Neural progenitor cell (in vitro differentiated cells): ENCODE measurements around the gene RNF121. TPM values are rescaled to one million over a fixed set of nuclear protein-coding genes. Genes with fewer than 3 reads are reported as not detected.

Experiments
- DNase-seq: peaks from one replicate; pipeline ENCODE4 v3.0.0-alpha.2; 2016; ENCODE audit warnings: low spot score
- H2AFZ ChIP-seq: fragments of 200-600 bp; sonication (generic); replicated peaks from 2 replicates; pipeline ENCODE4 v1.6.1; 2016; ENCODE audit warnings: antibody characterized with exemption
- H3F3A ChIP-seq: fragments of 200-600 bp; sonication (generic); 2 replicates; pipeline ENCODE4 v1.6.1; 2016; ENCODE audit warnings: antibody characterized with exemption, low read depth
- H3K27ac ChIP-seq: fragments of 200-600 bp; sonication (generic); 2 replicates; pipeline ENCODE4 v1.5.1; 2016; ENCODE audit warnings: mild to moderate bottlenecking
- H3K27me3 ChIP-seq: fragments of 200-600 bp; sonication (generic); 2 replicates; pipeline ENCODE4 v1.6.1; 2016; ENCODE audit warnings: mild to moderate bottlenecking, moderate library complexity
- H3K36me3 ChIP-seq: fragments of 200-600 bp; sonication (generic); 2 replicates; pipeline ENCODE4 v1.5.1; 2016
- H3K4me1 ChIP-seq: fragments of 200-600 bp; sonication (generic); 2 replicates; pipeline ENCODE4 v1.6.1; 2016; ENCODE audit warnings: mixed run types
- H3K4me2 ChIP-seq: fragments of 200-600 bp; sonication (generic); 2 replicates; pipeline ENCODE4 v1.6.1; 2016
- H3K4me3 ChIP-seq: fragments of 200-600 bp; sonication (generic); 2 replicates; pipeline ENCODE4 v1.5.1; 2016
- H3K79me2 ChIP-seq: fragments of 200-600 bp; sonication (generic); 2 replicates; pipeline ENCODE4 v1.6.1; 2016; ENCODE audit warnings: low read depth
- H3K9ac ChIP-seq: fragments of 200-600 bp; sonication (generic); 2 replicates; pipeline ENCODE4 v1.6.1; 2016
- H3K9me3 ChIP-seq: fragments of 200-600 bp; sonication (generic); 2 replicates; pipeline ENCODE4 v1.5.1; 2016; ENCODE audit warnings: low read depth
- H4K20me1 ChIP-seq: fragments of 200-600 bp; sonication (generic); 2 replicates; pipeline ENCODE4 v1.6.1; 2016; ENCODE audit warnings: low read depth
- H3K27ac Mint-ChIP-seq: 3 replicates; pipeline ENCODE4 v1.8.0; 2021; ENCODE audit warnings: mixed read lengths
- H3K27me3 Mint-ChIP-seq: 2 replicates; pipeline ENCODE4 v1.8.0; 2022; ENCODE audit warnings: low read depth, mild to moderate bottlenecking, inconsistent platforms, moderate library complexity, mixed read lengths; ENCODE audit not compliant: insufficient read depth
- H3K36me3 Mint-ChIP-seq: 3 replicates; pipeline ENCODE4 v1.8.0; 2021; ENCODE audit warnings: mixed read lengths
- H3K4me1 Mint-ChIP-seq: 3 replicates; pipeline ENCODE4 v1.8.0; 2021; ENCODE audit warnings: mixed read lengths
- H3K4me3 Mint-ChIP-seq: 3 replicates; pipeline ENCODE4 v1.8.0; 2021; ENCODE audit warnings: mild to moderate bottlenecking, moderate library complexity, mixed read lengths
- H3K9me3 Mint-ChIP-seq: 3 replicates; pipeline ENCODE4 v1.8.0; 2020; ENCODE audit warnings: mixed read lengths
- CTCF ChIP-seq: fragments of 200-600 bp; sonication (generic); IDR thresholded peaks from 2 replicates; pipeline ENCODE4 v1.5.1; 2017; ENCODE audit warnings: antibody characterized with exemption, mild to moderate bottlenecking
- EZH2 ChIP-seq: fragments of 200-600 bp; sonication (generic); IDR thresholded peaks from 2 replicates; pipeline ENCODE4 v1.6.1; 2017; ENCODE audit warnings: antibody characterized with exemption, mild to moderate bottlenecking, moderate library complexity
- EZH2phosphoT487 ChIP-seq: fragments of 200-600 bp; sonication (generic); IDR thresholded peaks from 2 replicates; pipeline ENCODE4 v1.6.1; 2017; ENCODE audit warnings: antibody characterized with exemption
- total RNA-seq: library from RNA; depleted of rRNA; stranded (reverse); fragments of >200 nt; gene quantifications from 2 replicates; pipeline ENCODE4 v1.2.3, GENCODE V29; 2015; ENCODE audit warnings: low replicate concordance

RNF121 gene
- total RNA-seq, 1 donor from 2014 or later = 16.7 TPM

- no peak overlapping the region for H3K27ac Mint-ChIP-seq
- Histone ChIP-seq H3K4me3 (no peak overlapping the region), H3K79me2 (no peaks in the 10 kb centered on the region), H3K9ac (no peak overlapping the region), H3K27ac (no peak overlapping the region), H3K4me1 (no peaks in the 10 kb centered on the region), H3K4me2 (no peak overlapping the region), H3K9me3 (no peaks in the 10 kb centered on the region), H2AFZ (no peak overlapping the region), H4K20me1 (peaks cover 6% of the 10 kb centered on the region), H3K27me3 (no peaks in the 10 kb centered on the region), H3K36me3 (no peaks in the 10 kb centered on the region), H3F3A (peaks cover 21% of the 10 kb centered on the region)
- H3K9me3 Mint-ChIP-seq = no peaks in the 10 kb centered on the region
- DNase-seq = no peak
- peaks cover 19% of the 10 kb centered on the region for H3K36me3 Mint-ChIP-seq
- TF ChIP-seq CTCF (no peak), EZH2phosphoT487 (no peak), EZH2 (no peak)
- peaks cover 2% of the 10 kb centered on the region for H3K4me1 Mint-ChIP-seq
- no peak overlapping the region for H3K4me3 Mint-ChIP-seq
- peaks cover 5% of the 10 kb centered on the region for H3K27me3 Mint-ChIP-seq
Observed at GRCh38 chr11:71999798-72000197, 71.0 kb downstream of the RNF121 start.

GRCh38 chr11:72000202-72000867 lies 71.5 kb downstream of the RNF121 start:
- Histone ChIP-seq H3K4me2 (no peak overlapping the region), H3F3A (peaks cover 24% of the 10 kb centered on the region), H2AFZ (no peak overlapping the region), H3K9ac (no peak overlapping the region), H4K20me1 (peaks cover 6% of the 10 kb centered on the region), H3K27me3 (no peaks in the 10 kb centered on the region), H3K36me3 (no peaks in the 10 kb centered on the region), H3K4me3 (no peak overlapping the region), H3K79me2 (no peaks in the 10 kb centered on the region), H3K27ac (no peak overlapping the region), H3K9me3 (no peaks in the 10 kb centered on the region), H3K4me1 (no peaks in the 10 kb centered on the region)
- no peak overlapping the region for H3K27ac Mint-ChIP-seq
- peaks cover 2% of the 10 kb centered on the region for H3K4me1 Mint-ChIP-seq
- H3K27me3 Mint-ChIP-seq = peaks cover 5% of the 10 kb centered on the region
- no peak for DNase-seq
- no peak overlapping the region for H3K4me3 Mint-ChIP-seq
- no peaks in the 10 kb centered on the region for H3K9me3 Mint-ChIP-seq
- TF ChIP-seq EZH2 (no peak), EZH2phosphoT487 (no peak), CTCF (no peak)
- peaks cover 19% of the 10 kb centered on the region for H3K36me3 Mint-ChIP-seq

- peaks cover 22% of the 10 kb centered on the region for H3K36me3 Mint-ChIP-seq
- Histone ChIP-seq H3K79me2 (no peaks in the 10 kb centered on the region), H3K4me2 (no peak overlapping the region), H4K20me1 (peaks cover 12% of the 10 kb centered on the region), H3K9me3 (no peaks in the 10 kb centered on the region), H3F3A (peaks cover 24% of the 10 kb centered on the region), H3K36me3 (no peaks in the 10 kb centered on the region), H2AFZ (no peak overlapping the region), H3K4me1 (no peaks in the 10 kb centered on the region), H3K27ac (no peak overlapping the region), H3K9ac (no peak overlapping the region), H3K27me3 (no peaks in the 10 kb centered on the region), H3K4me3 (no peak overlapping the region)
- no peak overlapping the region for H3K27ac Mint-ChIP-seq
- TF ChIP-seq CTCF (no peak), EZH2 (no peak), EZH2phosphoT487 (no peak)
- H3K4me1 Mint-ChIP-seq = peaks cover 2% of the 10 kb centered on the region
- H3K9me3 Mint-ChIP-seq = no peaks in the 10 kb centered on the region
- DNase-seq = no peak
- H3K27me3 Mint-ChIP-seq = peaks cover 8% of the 10 kb centered on the region
- H3K4me3 Mint-ChIP-seq = no peak overlapping the region
Observed at GRCh38 chr11:72001285-72001684, 72.4 kb downstream of the RNF121 start.
